ENCODE data around the gene AUH.
A peak's percentile ranks its signal among the peaks of the same experiment; 100 is the strongest.

Gene AUH

DNA sequence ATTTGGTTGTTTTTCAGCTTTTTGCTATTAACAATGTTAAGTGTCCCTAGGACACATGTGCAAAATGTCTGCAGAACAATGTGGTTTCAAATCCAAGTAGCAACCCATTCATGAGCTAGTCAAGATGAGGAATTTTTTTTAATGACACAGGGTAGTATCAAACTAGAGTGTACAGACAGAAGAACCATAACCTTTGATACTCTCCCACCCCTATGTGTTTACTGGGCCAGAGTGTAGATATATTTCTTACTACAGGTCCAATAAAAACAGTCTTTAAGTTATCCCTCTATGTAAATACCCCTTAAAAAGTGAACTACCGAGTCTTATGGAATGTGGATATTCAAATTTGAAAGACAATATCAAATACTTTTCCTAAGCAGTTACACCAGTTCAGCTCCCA is 45.6 kb downstream of the AUH start:
- TF ChIP-seq, protein P1, sequence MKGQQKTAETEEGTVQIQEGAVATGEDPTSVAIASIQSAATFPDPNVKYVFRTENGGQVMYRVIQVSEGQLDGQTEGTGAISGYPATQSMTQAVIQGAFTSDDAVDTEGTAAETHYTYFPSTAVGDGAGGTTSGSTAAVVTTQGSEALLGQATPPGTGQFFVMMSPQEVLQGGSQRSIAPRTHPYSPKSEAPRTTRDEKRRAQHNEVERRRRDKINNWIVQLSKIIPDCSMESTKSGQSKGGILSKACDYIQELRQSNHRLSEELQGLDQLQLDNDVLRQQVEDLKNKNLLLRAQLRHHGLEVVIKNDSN (IDR thresholded peaks at IDR 0.05), result no peak
- TF ChIP-seq TAF1 (IDR thresholded peaks at IDR 0.05; ENCODE audit: low read depth) (no peak), CEBPB (IDR thresholded peaks at IDR 0.05) (no peak), CREB1 (IDR thresholded peaks at IDR 0.05; ENCODE audit: low read depth) (no peak), RAD21 (IDR thresholded peaks at IDR 0.05; ENCODE audit: low read depth) (no peak), NFIC (IDR thresholded peaks at IDR 0.05) (no peak)
- TF ChIP-seq, protein P2, sequence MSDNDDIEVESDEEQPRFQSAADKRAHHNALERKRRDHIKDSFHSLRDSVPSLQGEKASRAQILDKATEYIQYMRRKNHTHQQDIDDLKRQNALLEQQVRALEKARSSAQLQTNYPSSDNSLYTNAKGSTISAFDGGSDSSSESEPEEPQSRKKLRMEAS (IDR thresholded peaks at IDR 0.05), result no peak

DNA sequence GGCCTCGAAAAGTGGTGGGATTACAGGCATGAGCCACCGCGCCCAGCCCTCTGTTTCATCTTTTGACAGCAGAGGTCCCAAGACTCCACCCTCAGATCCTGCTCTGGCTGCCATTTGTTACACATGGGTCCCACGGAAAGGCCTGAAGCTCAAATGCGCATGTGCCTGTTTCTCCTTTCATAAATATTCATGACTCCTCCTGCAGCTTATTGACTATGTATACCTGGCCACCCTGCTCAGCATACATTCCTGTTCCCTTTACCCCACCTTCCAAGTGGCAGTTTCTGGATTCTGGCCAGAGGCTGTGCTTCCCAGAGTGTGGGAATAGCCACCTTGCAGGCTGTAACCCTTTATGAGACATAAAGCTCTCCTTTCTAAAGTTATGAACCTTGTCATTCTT is 46.5 kb downstream of the AUH start:
- no peak for TF ChIP-seq EGR1 (IDR thresholded peaks at IDR 0.05)
- TF ChIP-seq CEBPB (IDR thresholded peaks at IDR 0.05), result no peak
- TF ChIP-seq NFIC (IDR thresholded peaks at IDR 0.05), result peak; percentile 79
- TF ChIP-seq, protein P2 (IDR thresholded peaks at IDR 0.05), result 0 out of 2 replicates have a peak, but pooled peaks have one; percentile 27
- peak; percentile 49 for TF ChIP-seq TEAD4 (IDR thresholded peaks at IDR 0.05)

DNA sequence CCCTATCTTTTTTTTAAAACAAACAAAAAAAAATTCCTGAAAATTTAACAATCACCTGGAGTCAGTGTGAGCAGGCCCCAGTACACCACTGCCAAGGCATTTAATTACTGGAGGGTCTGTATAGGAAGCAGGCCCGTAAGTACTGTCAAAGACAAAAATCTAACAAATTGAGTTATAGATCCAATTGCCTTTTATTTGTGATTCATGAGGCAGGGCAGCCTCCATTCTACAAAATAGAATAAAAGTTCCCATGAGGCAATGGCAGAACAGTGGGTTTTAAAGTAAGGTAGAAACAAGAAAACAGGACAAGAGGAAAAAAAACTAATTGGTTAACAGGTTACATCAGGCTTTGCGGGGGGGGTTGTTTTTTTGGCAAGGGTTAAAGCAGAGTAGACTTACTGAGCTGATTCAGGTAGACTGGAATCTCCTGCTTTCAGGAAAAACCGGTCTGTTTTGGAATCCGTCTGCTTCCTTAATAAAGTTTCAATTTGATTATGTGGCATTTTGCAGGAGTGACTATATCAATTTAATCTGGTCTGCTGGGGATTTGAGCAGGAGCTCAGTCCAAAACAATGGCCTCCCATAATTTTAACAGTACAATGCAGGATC is 48.9 kb downstream of the AUH start:
- no peak for TF ChIP-seq ZBTB7A (IDR thresholded peaks at IDR 0.05; ENCODE audit: low read depth)
- no peak for TF ChIP-seq TAF1 (IDR thresholded peaks at IDR 0.05; ENCODE audit: low read depth)
- TF ChIP-seq, protein P3, sequence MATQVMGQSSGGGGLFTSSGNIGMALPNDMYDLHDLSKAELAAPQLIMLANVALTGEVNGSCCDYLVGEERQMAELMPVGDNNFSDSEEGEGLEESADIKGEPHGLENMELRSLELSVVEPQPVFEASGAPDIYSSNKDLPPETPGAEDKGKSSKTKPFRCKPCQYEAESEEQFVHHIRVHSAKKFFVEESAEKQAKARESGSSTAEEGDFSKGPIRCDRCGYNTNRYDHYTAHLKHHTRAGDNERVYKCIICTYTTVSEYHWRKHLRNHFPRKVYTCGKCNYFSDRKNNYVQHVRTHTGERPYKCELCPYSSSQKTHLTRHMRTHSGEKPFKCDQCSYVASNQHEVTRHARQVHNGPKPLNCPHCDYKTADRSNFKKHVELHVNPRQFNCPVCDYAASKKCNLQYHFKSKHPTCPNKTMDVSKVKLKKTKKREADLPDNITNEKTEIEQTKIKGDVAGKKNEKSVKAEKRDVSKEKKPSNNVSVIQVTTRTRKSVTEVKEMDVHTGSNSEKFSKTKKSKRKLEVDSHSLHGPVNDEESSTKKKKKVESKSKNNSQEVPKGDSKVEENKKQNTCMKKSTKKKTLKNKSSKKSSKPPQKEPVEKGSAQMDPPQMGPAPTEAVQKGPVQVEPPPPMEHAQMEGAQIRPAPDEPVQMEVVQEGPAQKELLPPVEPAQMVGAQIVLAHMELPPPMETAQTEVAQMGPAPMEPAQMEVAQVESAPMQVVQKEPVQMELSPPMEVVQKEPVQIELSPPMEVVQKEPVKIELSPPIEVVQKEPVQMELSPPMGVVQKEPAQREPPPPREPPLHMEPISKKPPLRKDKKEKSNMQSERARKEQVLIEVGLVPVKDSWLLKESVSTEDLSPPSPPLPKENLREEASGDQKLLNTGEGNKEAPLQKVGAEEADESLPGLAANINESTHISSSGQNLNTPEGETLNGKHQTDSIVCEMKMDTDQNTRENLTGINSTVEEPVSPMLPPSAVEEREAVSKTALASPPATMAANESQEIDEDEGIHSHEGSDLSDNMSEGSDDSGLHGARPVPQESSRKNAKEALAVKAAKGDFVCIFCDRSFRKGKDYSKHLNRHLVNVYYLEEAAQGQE (IDR thresholded peaks at IDR 0.05; ENCODE audit: low read depth), result no peak
- TF ChIP-seq TEAD4 (IDR thresholded peaks at IDR 0.05), result peak; percentile 82
- TF ChIP-seq, protein P2 (IDR thresholded peaks at IDR 0.05), result peak; percentile 25; the same call in 1 of the 2 replicates
- TF ChIP-seq TCF12 (IDR thresholded peaks at IDR 0.05; ENCODE audit: low read depth), result peak; percentile 78
- peak; percentile 92 for TF ChIP-seq NFIC (IDR thresholded peaks at IDR 0.05)
- no peak for TF ChIP-seq CREB1 (IDR thresholded peaks at IDR 0.05; ENCODE audit: low read depth)
- no peak for TF ChIP-seq YY1 (IDR thresholded peaks at IDR 0.05; ENCODE audit: low read depth)
- no peak; the same call in 1 of the 2 replicates for TF ChIP-seq RAD21 (IDR thresholded peaks at IDR 0.05; ENCODE audit: low read depth)
- no peak for TF ChIP-seq EGR1 (IDR thresholded peaks at IDR 0.05)
- TF ChIP-seq FOXM1 (IDR thresholded peaks at IDR 0.05; ENCODE audit: borderline replicate concordance, low read depth), result peak; percentile 54; the same call in 1 of the 2 replicates
- TF ChIP-seq CEBPB (IDR thresholded peaks at IDR 0.05), result 0 out of 2 replicates have a peak, but pooled peaks have one; percentile 16
- TF ChIP-seq EP300 (IDR thresholded peaks at IDR 0.05; ENCODE audit: borderline replicate concordance), result peak; percentile 67; the same call in 1 of the 2 replicates
- TF ChIP-seq, protein P1 (IDR thresholded peaks at IDR 0.05), result no peak

DNA sequence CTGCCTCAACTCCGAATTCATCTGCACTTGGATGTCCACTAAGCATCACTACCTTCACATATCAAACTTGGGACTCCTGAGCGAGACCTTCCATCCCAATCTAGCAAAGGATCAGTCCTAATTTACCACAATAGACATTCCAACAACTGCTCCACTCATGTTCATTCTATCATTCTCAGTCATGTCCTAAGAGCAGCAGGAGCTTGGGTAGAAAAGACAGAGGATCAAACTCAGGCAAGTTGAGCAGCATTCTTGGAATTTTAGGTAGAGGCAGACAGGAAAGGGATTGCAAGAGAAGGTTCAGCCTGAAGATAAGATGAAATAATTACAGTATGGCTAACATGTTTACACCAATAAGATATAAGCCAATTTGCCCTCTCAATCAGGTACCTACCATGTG is 51.7 kb downstream of the AUH start:
- TF ChIP-seq EGR1 (IDR thresholded peaks at IDR 0.05) (no peak), TAF1 (IDR thresholded peaks at IDR 0.05; ENCODE audit: low read depth) (no peak), EP300 (IDR thresholded peaks at IDR 0.05; ENCODE audit: borderline replicate concordance) (no peak)
- TF ChIP-seq, protein P2 (IDR thresholded peaks at IDR 0.05), result no peak
- TF ChIP-seq, protein P3 (IDR thresholded peaks at IDR 0.05; ENCODE audit: low read depth), result no peak
- TF ChIP-seq, protein P1 (IDR thresholded peaks at IDR 0.05), result no peak

DNA sequence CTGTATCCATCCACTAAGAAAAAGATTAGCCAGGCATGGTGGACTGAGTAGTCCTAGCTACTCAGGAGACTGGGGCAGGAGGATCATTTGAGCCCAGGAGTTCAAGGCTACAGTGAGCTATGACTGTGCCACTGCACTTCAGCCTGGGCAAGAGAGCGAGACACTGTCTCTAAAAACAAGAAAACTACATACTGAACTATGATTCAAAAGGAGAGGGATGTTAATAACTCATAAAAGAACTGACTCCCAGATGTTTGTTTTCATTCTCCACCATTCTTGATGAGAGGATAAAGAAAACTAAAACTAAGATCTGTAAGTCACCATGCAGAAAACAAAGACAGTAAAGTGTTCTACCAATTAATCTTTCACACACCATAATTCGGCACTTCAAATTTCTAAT is 53.5 kb downstream of the AUH start:
- TF ChIP-seq EGR1 (IDR thresholded peaks at IDR 0.05) (no peak), EP300 (IDR thresholded peaks at IDR 0.05; ENCODE audit: borderline replicate concordance) (no peak), TAF1 (IDR thresholded peaks at IDR 0.05; ENCODE audit: low read depth) (no peak), FOXM1 (IDR thresholded peaks at IDR 0.05; ENCODE audit: borderline replicate concordance, low read depth) (no peak), CEBPB (IDR thresholded peaks at IDR 0.05) (no peak), TCF12 (IDR thresholded peaks at IDR 0.05; ENCODE audit: low read depth) (no peak)

Measured in Ishikawa (cell line).